Parathyroid adenoma (tissue), 2 donors: Measurements from ENCODE around the gene GALNT15.

Source experiments
- H2AFZ ChIP-seq: fragments of 300-600 bp; sonication (generic); one replicate; pipeline ENCODE4 v1.7.0; 2017; ENCODE audit warnings: antibody characterized with exemption, mild to moderate bottlenecking
- H3K27ac ChIP-seq: fragments of 300-600 bp; sonication (generic); one replicate; pipeline ENCODE4 v1.7.0; 2017
- H3K27me3 ChIP-seq: fragments of 300-600 bp; sonication (generic); one replicate; pipeline ENCODE4 v1.7.0; 2017; ENCODE audit warnings: low read length; ENCODE audit not compliant: control insufficient read depth, insufficient read depth
- H3K36me3 ChIP-seq: fragments of 300-600 bp; sonication (generic); one replicate; pipeline ENCODE4 v1.7.0; 2017; ENCODE audit warnings: low read length; ENCODE audit not compliant: control insufficient read depth, insufficient read depth
- H3K4me1 ChIP-seq: fragments of 300-600 bp; sonication (generic); one replicate; pipeline ENCODE4 v1.7.0; 2017; ENCODE audit warnings: control low read depth
- H3K4me2 ChIP-seq: fragments of 300-600 bp; sonication (generic); one replicate; pipeline ENCODE4 v1.7.0; 2017; ENCODE audit warnings: low read length
- H3K4me3 ChIP-seq: fragments of 300-600 bp; sonication (generic); one replicate; pipeline ENCODE4 v1.7.0; 2017; ENCODE audit warnings: low read depth, low read length
- H3K79me2 ChIP-seq: fragments of 300-600 bp; sonication (generic); one replicate; pipeline ENCODE4 v1.7.0; 2017; ENCODE audit warnings: control low read depth
- H3K9ac ChIP-seq: fragments of 300-600 bp; sonication (generic); one replicate; pipeline ENCODE4 v1.7.0; 2017; ENCODE audit warnings: mild to moderate bottlenecking
- H3K9me3 ChIP-seq: fragments of 300-600 bp; sonication (generic); one replicate; pipeline ENCODE4 v1.7.0; 2017; ENCODE audit warnings: low read length; ENCODE audit not compliant: control insufficient read depth
- TF ChIP-seq, protein P1 (sequence below): fragments of 300-600 bp; sonication (generic); IDR thresholded peaks from one replicate; pipeline ENCODE4 v1.7.0; 2017; ENCODE audit warnings: antibody characterized with exemption, mild to moderate bottlenecking
- donor health status: primary hyperparathyroidism.

Gene GALNT15

DNA sequence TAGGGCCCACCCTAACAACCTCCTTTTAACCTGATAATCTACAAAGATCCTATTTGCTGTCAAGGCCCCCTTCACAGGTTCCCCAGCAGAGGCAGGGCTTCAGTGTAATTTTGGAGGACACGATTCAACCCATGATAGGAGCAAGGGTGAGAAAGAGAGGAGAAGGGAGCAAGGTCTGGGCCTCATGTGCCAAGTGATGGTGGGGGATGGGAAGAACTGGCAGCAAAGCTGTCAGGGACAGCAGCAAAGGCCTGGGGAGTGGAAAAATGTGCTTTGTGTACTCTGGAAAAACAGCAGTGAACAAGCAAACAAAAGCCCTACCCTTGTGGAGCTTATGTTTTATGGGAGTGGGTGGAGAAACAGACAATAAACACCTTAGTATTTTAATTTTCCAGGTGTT lies 2.7 kb upstream of the GALNT15 start:
- Histone ChIP-seq H3K9ac (no peak overlapping the region), H3K4me1 (no peaks in the 10 kb centered on the region), H3K27ac (no peak overlapping the region)

DNA sequence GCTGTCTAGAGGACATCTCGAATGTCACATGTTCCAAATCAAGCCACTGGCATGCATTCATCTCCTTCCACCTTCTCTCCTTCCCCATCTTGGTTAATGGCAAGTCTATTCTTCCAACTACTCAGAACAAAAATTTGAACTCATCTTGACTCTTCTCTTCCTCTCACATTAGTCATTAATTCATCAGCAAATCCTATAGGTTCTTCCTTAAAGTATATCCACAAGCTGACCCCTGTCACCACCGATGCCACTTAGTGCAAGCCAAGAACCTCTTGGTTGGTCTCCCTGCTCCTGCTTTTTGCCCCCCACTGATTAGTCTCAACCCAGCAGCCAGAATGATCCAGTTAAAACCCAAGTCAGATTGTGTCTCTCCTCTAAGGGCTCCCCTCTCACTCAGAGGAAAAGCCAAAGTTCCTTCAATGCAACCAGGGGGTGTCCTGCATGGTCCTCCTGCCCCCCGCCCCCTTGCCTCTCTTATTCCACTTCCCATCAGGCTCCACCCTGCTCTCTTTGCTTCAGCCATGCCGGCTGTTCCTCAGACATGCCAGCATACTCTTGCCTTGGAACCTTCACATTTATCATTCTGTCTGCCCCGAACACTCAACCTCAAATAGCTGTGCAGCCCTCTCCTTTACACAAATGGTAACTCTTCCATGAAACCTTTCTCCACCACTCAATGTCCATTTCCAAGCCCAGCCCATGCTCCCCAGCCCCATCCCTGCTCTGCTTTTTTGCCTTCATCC lies 1.0 kb upstream of the GALNT15 start:
- Histone ChIP-seq H3K4me3 (no peak overlapping the region), H3K27ac (no peak overlapping the region), H3K4me1 (no peaks in the 10 kb centered on the region), H3K27me3 (no peaks in the 10 kb centered on the region), H3K4me2 (no peak overlapping the region), H2AFZ (no peak overlapping the region), H3K9ac (no peak overlapping the region), H3K36me3 (no peaks in the 10 kb centered on the region), H3K79me2 (no peaks in the 10 kb centered on the region), H3K9me3 (no peaks in the 10 kb centered on the region)
- TF ChIP-seq, protein P1, sequence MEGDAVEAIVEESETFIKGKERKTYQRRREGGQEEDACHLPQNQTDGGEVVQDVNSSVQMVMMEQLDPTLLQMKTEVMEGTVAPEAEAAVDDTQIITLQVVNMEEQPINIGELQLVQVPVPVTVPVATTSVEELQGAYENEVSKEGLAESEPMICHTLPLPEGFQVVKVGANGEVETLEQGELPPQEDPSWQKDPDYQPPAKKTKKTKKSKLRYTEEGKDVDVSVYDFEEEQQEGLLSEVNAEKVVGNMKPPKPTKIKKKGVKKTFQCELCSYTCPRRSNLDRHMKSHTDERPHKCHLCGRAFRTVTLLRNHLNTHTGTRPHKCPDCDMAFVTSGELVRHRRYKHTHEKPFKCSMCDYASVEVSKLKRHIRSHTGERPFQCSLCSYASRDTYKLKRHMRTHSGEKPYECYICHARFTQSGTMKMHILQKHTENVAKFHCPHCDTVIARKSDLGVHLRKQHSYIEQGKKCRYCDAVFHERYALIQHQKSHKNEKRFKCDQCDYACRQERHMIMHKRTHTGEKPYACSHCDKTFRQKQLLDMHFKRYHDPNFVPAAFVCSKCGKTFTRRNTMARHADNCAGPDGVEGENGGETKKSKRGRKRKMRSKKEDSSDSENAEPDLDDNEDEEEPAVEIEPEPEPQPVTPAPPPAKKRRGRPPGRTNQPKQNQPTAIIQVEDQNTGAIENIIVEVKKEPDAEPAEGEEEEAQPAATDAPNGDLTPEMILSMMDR = no peak

More for the DNA sequence above, 2.7 kb upstream of the GALNT15 start:
- Histone ChIP-seq H3K27me3 (no peaks in the 10 kb centered on the region), H3K79me2 (no peaks in the 10 kb centered on the region), H3K36me3 (no peaks in the 10 kb centered on the region), H3K9me3 (no peaks in the 10 kb centered on the region), H2AFZ (no peak overlapping the region), H3K4me2 (no peak overlapping the region), H3K4me3 (no peak overlapping the region)
- TF ChIP-seq, protein P1 = no peak

DNA sequence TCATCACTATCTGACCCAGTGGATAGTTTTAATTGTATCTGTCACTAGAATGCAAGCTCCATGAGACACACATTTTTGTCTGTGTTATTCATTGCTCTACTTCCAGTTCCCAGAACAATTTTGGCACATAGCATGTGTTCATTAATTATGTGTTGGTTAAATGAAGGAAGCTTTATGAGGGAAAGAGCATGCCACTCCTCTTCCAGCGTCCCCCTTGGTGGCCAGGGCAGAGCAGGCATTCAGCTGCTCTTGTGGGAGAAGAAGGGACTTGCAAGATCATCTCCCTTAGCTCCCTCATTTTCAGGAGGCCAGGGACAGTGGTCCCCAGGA lies 489 bp upstream of the GALNT15 start:
- H3K27me3 ChIP-seq = no peaks in the 10 kb centered on the region
- no peak overlapping the region for H2AFZ ChIP-seq
- H3K36me3 ChIP-seq = no peaks in the 10 kb centered on the region
- no peaks in the 10 kb centered on the region for H3K9me3 ChIP-seq
- no peaks in the 10 kb centered on the region for H3K4me1 ChIP-seq
- TF ChIP-seq, protein P1 = no peak
- H3K4me3 ChIP-seq = no peak overlapping the region
- no peaks in the 10 kb centered on the region for H3K79me2 ChIP-seq
- no peak overlapping the region for H3K4me2 ChIP-seq
- no peak overlapping the region for H3K27ac ChIP-seq
- H3K9ac ChIP-seq = no peak overlapping the region

DNA sequence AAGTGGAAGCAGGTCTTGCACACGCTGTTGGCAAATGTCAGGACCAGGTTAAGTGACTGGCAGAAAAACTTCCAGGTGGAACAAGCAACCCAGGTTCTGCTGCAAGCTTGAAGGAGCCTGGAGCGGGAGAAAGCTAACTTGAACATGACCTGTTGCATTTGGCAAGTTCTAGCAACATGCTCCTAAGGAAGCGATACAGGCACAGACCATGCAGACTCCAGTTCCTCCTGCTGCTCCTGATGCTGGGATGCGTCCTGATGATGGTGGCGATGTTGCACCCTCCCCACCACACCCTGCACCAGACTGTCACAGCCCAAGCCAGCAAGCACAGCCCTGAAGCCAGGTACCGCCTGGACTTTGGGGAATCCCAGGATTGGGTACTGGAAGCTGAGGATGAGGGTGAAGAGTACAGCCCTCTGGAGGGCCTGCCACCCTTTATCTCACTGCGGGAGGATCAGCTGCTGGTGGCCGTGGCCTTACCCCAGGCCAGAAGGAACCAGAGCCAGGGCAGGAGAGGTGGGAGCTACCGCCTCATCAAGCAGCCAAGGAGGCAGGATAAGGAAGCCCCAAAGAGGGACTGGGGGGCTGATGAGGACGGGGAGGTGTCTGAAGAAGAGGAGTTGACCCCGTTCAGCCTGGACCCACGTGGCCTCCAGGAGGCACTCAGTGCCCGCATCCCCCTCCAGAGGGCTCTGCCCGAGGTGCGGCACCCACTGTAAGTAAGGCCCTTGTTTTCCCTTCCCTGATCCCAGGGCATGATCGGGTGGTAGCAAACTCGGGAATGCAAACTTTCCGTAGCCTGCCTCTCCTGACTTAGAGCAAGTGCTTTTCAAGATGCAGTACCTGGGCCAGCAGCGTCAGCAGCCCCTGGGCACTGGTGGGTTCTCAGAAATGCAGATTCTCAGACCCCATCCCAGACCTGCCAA lies 759 bp downstream of the GALNT15 start:
- no peak overlapping the region for H3K9ac ChIP-seq
- H2AFZ ChIP-seq = no peak overlapping the region
- H3K79me2 ChIP-seq = no peaks in the 10 kb centered on the region
- H3K4me1 ChIP-seq = no peaks in the 10 kb centered on the region
- TF ChIP-seq, protein P1 = no peak
- H3K36me3 ChIP-seq = no peaks in the 10 kb centered on the region
- no peak overlapping the region for H3K27ac ChIP-seq
- H3K9me3 ChIP-seq = no peaks in the 10 kb centered on the region
- H3K4me3 ChIP-seq = no peak overlapping the region
- H3K27me3 ChIP-seq = no peaks in the 10 kb centered on the region
- no peak overlapping the region for H3K4me2 ChIP-seq
